ENCODE data around the gene GUCY1A2.
A peak's percentile ranks its signal among the peaks of the same experiment; 100 is the strongest.
"Not testable (repeated sequence)": the region's sequence is repeated elsewhere in the genome, so short reads cannot be mapped to it uniquely, and the experiment has no call there.

GUCY1A2 gene

DNA sequence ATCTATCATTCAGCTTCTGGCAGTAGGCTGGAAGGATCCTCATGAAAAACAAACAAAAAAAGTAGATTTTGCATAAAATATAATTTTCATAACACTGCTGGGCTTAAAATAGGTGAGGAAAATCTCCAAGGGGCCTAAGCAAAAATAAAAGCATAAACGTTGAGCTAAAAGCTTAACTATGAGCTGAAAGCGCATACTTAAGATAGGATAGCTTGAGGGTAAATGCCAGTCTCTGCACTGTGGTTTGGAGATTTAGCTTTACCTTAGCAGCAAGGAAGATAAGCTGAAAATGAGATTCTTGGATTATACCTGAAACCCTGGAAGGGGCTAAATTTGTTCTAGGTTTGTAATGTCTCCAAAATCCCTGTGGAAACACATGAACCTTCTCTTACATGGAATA lies 183.7 kb downstream of the GUCY1A2 start:
- DNase-seq (ENCODE audit: low read depth): no peak

DNA sequence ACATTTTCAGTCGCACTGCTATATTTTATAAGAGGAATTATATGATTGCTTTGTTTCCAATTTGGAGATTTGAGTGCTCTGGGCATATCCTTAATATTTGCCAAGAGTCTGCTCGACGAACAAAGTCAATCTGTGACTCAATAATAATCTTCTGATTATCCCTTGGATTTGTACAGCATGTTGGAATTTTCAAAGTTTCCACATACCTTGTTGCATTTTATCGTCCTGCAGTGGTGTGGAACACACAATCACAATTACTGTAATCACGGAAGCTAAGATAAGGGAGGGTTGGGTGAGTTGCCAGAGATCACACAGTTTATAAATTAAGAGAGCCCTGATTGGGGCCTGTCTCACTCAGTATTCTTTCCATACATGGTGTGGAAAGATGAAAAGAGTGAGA lies 189.3 kb downstream of the GUCY1A2 start:
- DNase-seq (ENCODE audit: low read depth): peak; percentile 8

DNA sequence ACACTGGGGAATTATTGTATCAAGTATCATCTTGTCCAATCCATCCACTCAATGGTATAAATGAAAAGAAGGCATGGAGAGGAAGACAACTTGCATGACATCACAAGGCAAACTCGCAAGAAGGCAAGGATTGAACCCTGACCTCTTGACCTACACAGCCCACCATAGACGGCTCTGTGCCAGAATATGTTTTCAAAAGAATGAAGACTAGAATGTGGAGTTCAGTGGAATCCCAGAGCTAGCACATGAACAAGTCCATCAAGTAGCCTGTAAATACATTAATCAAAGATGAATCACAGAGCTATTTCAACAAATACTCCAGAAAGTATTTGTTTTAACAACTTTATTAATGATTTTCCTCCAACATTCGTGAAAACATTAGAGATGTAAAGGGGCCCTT lies 189.7 kb downstream of the GUCY1A2 start:
- DNase-seq (ENCODE audit: low read depth): peak; percentile 23

DNA sequence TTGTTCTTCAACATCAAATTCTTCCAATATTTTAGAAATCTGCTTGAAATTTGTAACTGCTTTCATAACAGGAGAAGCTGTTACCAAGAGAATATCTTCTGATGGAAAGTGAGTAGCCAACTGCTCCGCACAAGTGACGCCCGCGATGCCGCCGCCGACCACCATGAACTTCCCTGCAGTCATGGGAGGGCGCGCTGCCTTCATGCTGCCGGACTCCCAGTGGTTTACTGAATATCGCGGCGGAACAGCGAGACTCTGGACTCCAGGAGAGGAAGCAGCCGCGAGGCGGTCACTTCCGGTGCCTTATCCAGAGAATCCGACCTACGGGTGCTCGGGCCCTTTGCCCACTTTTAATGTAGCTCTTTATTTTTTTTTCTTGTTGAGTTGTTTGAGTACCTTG lies 190.6 kb downstream of the GUCY1A2 start:
- DNase-seq (ENCODE audit: low read depth): no peak

DNA sequence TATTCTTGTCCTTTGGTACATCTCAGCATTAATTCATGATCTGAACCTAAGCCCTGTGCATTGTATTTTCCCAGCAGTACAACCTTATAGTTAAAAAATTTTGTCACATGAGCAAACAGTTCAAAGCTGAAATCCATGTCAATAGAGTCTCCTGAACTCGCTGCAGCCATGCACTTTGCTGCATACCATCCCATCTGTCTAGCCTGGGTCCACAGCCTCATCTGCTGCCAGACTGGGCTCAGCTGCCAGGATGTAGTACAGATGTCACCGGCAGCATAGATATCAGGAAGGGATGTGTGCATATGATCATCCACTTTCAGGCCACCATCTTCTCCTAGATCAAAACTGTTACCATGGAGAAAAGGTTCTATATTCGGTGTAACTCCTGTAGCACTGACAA lies 191.7 kb downstream of the GUCY1A2 start:
- not testable (repeated sequence) for DNase-seq (ENCODE audit: low read depth)

DNA sequence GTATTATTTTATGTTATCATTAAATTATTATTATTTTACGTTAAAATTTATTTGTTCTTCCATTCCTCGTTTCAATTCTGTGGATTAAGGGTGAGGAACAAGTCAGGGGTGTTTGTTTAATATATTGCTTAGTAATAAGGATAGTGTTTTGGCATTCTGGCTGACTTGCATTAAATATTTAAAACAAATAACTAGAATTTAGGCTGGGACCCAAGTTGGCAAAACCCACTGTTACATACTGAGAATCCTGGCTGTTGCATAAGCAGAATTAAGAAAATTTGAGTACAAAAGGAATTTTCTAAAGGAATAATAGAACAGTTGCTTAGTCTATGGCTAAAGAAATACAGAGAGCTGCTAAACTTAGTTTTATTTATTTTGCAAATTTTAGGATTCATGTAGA lies 196.4 kb downstream of the GUCY1A2 start:
- DNase-seq (ENCODE audit: low read depth): no peak

DNA sequence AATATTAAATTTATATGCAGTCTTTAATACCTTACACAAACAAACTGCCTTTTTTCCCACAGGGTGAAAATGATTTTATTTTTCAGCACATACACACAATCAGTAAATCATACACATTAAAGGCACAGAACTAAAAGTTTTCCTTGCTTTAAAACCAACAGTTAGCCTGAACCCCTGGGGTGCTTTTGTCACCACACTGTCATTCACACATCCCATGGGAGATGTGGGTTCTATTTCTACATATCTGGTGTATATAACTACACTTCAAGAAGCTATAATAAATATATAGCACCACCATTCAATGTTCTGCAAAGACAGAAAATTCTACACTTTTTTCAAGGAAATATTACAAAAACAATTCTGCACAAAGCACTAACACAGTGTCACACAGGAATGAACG lies 197.0 kb downstream of the GUCY1A2 start:
- DNase-seq (ENCODE audit: low read depth): no peak

DNA sequence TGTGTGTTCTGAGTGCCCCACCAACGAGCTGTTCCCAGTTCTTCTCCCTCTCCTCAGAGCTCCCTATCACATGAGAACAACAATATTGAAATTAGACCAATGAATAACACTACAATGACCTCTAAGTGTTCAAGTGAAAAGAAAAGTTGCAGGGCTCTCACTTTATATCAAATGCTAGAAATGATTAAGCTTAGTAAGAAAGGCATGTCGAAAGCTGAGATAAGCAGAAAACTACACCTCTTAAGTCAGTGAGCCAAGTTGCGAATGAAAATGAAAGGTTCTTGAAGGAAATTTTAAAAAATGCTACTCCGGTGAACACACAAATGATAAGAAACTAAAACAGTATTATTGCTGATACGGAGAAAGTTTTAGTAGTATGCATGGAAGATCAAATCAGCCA lies 199.8 kb downstream of the GUCY1A2 start:
- no peak for DNase-seq (ENCODE audit: low read depth)

DNA sequence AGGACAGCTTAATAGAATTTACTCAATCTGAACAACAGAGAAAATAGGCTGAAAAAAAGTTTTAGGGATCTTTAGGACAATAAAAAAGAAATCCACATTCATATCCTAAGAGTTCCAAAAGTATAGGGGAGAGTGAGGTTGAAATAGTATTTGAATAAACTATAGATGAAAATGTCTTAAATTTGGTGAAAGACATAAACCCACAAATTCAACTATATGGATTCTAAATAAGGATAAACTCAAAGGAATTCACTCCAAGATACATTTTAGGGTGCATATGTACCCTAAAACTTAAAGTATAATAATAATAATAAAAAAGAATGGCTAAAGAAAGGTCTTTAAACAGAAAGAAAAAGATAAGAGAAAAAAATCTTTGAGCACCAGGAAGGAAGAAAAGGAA lies 203.1 kb downstream of the GUCY1A2 start:
- DNase-seq (ENCODE audit: low read depth): no peak

DNA sequence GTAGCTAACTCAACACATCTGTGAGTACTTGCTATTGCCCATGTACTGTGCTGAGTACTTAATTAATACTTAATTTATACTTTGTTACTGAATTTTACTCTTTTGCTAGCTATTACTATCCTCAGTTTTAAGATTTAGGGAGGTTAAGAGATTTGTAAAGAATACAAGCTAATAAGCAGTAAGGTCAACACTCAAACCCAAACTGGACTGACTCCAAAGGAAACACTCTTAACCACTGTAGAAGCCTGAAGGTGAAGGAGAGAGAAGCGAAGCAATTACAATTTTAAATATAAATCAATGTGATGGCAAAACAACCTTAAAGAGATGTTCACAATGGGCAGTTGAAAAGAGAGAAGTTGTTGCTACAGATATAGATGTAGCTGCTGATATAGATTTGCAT lies 204.5 kb downstream of the GUCY1A2 start:
- DNase-seq (ENCODE audit: low read depth): no peak

DNA sequence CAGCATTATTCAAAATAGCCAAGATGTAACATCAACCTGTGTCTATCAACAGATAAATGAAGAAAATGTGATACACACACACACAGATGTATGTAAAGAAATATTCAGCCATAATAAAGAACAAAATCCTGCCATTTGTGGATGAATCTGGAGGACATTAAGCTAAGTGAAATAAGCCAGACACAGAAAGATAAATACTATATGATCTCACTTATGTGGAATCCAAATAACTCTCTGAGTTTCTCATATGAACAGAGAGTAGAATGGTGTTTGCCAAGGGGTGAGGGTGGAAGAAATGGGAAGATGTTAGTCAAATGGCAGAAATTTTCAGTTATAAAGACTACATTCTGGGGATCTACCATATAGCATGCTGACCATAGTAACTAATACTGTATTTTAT lies 224.2 kb downstream of the GUCY1A2 start:
- peak; percentile 4 for DNase-seq (ENCODE audit: low read depth)

DNA sequence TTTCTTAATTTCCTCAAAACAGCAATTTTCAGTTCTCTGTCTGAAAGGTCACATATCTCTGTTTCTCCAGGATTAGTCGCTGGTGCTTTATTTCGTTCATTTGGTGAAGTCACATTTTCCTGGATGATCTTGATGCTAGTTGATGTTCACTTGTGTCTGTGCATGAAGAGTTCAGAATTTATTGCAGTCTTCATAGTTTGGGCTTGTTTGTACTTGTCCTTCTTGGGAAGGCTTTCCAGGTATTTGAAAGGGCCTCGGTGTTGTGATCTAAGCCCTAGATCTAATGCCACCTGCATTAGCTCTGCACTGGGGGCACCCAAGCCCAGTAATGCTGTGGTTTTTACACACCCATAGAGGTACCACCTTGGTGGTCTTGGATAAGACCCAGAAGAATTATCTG lies 228.9 kb downstream of the GUCY1A2 start:
- no peak for DNase-seq (ENCODE audit: low read depth)

DNA sequence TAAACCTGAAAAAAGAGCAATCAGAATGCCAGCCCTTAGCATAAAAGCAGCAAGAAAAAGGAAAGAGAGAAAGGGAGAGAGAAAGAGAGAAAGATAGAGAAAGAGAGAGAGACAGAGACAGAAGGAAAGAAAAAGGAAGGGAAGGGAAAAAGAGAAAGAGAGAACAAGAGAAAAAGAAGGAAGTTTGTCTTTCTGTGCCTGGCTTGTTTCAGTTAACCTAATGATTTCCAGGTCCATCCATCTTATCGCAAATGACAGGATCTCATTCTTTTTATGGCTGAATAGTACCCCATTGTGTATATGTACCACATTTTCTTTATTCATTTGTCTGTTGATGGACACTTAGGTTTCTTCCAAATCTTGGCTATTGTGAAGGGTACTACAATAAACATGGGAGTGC lies 230.8 kb downstream of the GUCY1A2 start:
- no peak for DNase-seq (ENCODE audit: low read depth)

DNA sequence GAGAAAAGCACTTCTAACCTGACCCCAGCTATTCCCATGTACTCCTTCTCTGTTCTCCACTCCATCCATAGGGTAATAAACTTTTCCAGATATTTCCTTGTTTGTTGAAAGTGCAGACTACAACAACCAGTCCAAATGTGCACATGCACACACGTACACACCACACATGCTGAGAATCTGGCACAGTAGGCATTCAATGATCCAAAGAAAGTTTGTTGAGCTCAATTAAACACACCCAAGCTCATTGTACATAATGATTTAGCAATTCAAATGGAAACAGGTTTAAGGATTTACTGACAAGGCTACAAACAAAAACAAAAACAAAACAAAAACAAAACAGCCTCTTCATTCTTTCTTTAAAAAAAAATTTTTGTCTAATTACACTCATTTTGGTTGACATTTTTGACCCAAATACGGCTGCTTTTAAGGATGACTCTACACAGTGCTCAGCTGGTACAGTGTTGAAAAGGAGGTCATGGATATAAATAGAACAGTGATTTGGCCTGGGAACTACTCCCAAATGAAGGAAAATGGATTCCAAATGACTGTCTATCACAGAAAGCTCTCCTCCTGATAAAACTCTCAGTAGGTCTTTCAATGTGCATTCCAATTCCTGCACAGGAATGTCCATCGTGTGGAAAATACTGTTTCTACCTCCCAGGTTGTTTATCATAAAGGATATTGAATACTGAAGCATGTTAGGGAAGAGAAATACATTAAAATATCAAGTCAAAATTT lies 232.2 kb downstream of the GUCY1A2 start:
- DNase-seq (ENCODE audit: low read depth): no peak

DNA sequence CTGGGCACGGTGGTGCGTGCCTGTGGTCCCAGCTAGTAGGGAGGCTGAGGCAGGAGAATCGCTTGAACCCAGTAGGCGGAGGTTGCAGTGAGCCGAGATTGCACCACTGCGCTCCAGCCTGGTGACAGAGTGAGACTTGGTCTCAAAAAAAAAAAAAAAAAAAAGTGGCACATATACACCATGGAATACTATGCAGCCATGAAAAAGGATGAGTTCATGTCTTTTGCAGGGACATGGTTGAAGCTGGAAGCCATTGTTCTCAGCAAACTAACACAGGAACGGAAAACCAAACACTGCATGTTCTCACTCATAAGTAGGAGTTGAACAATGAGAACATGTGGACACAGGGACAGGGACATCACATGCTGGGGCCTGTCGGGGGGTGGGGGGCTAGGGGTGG lies 241.0 kb downstream of the GUCY1A2 start:
- DNase-seq (ENCODE audit: low read depth): not testable (repeated sequence)

DNA sequence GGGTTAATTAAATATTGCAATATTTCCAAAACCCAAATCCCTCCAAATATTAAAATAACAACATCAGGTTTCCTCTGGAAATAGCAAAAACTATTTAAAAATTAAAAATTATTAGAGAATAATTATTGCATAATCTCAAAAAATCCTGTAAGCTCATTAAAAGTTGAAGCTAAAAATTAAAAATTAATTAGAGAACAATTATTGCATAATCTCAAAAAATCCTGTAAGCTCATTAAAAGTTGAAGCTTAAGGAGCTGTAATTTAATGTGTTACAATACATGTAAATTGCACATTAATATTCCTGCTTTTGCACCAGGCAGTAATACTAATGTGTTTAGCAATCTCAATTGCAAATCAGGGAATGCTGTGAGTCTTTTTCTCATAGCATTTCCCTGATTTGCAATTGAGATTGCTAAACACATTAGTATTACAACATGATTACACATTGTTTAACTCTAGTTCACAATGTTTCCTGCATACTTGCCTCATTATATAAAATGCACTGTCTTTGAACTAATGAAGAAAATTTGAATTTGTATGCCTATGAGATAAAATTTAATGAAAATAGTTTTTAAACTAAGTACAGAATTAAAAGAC lies 247.7 kb downstream of the GUCY1A2 start:
- peak; percentile 10 for DNase-seq (ENCODE audit: low read depth)

DNA sequence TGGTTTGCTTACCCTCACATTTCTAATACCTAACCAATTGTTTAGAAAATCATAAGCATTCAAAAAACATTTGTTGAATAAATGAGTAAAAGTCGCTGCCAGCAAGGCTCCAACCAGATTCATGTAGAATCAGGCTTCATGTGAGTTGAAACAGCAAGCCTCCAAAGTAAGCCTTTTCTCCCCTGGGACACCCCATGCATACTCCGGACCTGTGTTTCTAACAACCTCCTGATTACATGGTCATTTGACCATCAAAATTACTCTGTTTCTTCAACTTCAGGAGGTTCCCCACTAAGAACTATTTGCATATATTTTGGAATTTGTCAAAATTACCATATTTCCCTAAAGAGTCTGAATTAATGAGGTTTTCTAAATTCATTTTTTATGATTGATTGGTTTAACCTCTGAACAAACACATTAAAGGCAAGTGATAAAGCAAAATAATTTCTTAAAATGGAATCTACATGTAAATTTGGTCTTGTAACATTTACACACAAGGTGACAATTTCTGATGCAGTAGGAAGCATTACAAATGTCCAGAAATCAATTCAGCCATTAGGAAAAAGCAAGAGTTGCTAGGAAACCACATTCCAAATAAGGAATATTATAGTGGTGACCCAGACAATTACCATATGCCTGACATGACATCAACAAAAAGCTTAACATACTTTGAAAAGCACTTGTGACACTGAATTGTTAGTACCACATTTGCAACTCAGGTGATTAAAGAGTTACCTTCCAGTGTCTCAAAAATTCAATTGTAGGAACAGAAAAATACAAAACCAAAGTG lies 252.6 kb downstream of the GUCY1A2 start:
- DNase-seq (ENCODE audit: low read depth): no peak

DNA sequence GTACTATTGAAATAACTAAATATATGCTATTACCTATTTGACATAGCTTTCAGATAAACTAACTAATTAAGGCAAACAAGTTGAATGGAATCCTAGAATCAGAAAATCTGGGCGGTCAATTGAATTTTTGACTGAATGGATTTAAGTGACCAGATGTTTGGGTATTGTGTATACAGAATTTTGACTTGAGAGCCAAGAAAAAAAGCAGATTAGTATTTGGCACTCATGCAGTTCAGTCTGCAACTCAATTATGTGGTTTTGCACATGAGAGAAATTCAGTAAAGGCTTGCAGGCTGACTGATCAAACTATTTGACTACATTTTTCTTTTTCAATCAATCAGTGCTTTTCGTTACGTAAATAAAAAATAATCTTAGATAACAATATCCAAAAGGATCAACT lies 254.8 kb downstream of the GUCY1A2 start:
- no peak for DNase-seq (ENCODE audit: low read depth)

DNA sequence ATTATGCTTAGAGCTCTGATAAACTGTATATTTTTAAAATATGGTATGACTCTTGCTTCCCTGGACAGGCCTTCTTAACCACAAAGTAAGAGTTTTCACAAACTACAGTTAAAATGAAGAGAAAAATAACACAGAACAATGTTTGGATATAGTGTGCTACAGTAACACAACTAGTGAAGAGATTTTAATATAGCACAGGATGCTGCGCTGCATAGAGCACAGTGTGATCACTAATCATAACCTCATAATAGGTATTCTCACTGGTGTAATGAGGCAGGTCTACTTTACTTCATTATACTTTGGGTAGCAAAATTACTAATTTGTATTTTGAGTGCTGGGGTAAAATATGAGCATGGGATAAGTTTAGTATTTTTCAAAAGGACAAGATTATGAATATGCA lies 256.5 kb downstream of the GUCY1A2 start:
- no peak for DNase-seq (ENCODE audit: low read depth)

DNA sequence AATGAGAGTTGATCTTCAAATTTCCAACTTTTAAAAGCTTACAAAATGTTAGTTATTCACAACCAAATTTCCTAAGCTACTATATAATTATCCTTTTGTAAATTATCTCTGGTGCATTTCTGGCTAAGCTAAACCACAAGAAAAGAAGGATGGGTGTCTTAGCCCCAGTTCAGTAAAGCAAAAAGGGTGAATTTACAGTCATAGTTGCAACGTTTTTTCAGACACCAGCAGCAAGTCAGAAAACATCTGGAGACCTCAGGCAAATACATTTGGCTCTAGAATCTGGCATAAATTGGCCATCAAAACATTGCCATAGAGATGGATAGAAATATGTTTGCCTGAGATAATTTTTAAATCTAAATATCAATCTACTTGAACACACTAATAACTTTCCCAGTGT lies 257.0 kb downstream of the GUCY1A2 start:
- no peak for DNase-seq (ENCODE audit: low read depth)

DNA sequence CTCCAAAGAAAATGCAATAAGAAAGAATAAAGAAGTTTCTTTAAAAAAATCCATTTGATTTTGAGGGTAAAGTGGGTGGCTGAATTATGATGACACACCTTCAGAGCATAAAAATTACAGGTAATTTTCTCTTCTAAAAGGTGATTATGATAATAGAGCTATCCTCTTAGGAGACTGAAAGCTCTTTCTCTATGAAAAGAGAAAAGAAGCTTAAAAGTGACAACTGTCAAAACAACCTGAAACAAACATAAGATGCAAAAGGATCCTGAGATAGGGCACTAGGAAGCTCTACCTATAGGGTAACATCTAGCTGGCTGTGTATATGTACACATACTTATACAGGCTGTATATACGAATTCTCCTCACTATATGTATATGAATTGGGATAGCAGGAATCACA lies 270.2 kb downstream of the GUCY1A2 start:
- DNase-seq (ENCODE audit: low read depth): no peak

DNA sequence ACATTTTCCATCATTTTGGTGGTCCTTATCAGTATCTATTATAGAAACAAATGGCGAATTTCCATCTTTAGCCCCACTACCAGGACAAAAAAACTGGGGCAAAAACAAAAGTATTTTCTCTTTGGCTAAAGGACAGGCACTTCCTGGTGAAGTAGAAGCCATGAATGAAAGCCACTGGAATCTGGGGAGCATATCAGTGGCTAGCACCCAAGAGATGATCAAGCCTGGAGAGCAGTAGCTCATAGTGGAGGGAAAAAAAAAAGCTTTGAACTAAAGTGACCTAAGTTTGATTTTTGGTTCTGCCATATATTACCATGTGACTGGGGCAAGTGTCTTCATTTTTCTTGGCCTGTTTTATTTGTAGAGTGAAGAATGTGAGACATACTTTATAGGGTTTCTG lies 272.3 kb downstream of the GUCY1A2 start:
- no peak for DNase-seq (ENCODE audit: low read depth)

DNA sequence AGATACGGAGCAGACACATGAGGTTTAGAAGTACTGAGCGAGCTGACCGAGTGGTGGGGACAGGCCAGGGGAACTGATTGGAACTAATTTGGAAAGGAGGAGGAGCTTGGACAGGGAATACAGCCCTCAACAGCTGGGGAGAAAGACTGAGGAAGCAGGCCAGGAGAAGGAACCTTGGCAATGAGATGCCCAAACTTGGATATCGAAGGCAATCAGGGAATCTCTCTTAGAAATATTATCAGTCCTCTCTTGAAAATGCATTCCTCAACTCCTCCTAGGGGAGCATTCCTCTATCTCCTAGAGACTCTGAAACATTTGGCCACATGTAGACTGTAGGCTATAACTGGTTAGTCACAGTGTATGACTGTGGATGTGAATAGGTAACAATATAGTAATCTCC lies 284.6 kb downstream of the GUCY1A2 start:
- DNase-seq (ENCODE audit: low read depth): peak; percentile 2

Data from iris pigment epithelial cell (primary cell).